ENCODE results near the gene HSPD1.

Gene HSPD1

DNA sequence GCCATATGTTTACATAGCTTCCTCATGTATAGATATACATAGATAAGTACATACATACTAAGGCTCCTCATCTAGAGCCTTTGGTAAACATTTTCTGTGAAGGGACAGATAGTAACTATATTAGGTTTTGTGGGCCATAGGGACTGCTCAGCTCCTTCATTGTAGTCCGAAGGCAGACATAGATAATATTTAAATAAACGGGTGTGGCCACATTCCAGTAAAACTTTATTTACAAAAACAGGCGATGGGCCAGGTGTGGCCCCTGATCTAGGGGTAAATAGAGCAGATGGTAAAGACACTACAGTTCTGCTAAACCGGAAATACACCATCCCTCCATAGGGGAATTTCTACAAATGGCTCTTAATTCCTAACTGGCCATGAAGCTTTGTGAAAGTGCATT lies 39.0 kb downstream of the HSPD1 start:
- Histone ChIP-seq H3K9me3 (ENCODE audit: control insufficient read depth, insufficient read depth, low read depth, low read length) (no peaks in the 10 kb centered on the region), H3K36me3 (ENCODE audit: control insufficient read depth in 2 of 2, insufficient read depth in 1 of 2, low read length in 2 of 2) (peaks cover 22 to 37% of the 10 kb centered on the region in 2 experiments), H3K27ac (ENCODE audit: extremely low read depth, low read depth, low read length) (no peak overlapping the region), H3K4me3 (ENCODE audit: low read depth, low read length) (no peak overlapping the region), H3K4me1 (ENCODE audit: control insufficient read depth, insufficient read depth, low read length) (no peaks in the 10 kb centered on the region)
- TF ChIP-seq OSR2 (tag by site-specific recombination; IDR thresholded peaks at IDR 0.05) (no peak), ZNF76 (tag by site-specific recombination; IDR thresholded peaks at IDR 0.05; ENCODE audit: borderline replicate concordance, low read depth) (no peak), ZNF114 (tag by site-specific recombination; IDR thresholded peaks at IDR 0.05) (no peak), ZNF544 (tag by site-specific recombination; IDR thresholded peaks at IDR 0.05) (no peak), ZNF585B (tag by site-specific recombination; IDR thresholded peaks at IDR 0.05) (no peak), ZNF558 (tag by site-specific recombination; IDR thresholded peaks at IDR 0.05) (no peak)
- TF ChIP-seq, protein P1, sequence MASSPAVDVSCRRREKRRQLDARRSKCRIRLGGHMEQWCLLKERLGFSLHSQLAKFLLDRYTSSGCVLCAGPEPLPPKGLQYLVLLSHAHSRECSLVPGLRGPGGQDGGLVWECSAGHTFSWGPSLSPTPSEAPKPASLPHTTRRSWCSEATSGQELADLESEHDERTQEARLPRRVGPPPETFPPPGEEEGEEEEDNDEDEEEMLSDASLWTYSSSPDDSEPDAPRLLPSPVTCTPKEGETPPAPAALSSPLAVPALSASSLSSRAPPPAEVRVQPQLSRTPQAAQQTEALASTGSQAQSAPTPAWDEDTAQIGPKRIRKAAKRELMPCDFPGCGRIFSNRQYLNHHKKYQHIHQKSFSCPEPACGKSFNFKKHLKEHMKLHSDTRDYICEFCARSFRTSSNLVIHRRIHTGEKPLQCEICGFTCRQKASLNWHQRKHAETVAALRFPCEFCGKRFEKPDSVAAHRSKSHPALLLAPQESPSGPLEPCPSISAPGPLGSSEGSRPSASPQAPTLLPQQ (tag by site-specific recombination; IDR thresholded peaks at IDR 0.05), result no peak
- POLR2A ChIA-PET, result interaction anchor here (1.3 to 1.6 kb wide), 3 partner anchors 26 to 55 kb away, joined by 3 to 4 read pairs (median 4); partner anchors contain the start of genes MOB4 and SF3B1
- CTCF ChIA-PET, result no interaction called here

DNA sequence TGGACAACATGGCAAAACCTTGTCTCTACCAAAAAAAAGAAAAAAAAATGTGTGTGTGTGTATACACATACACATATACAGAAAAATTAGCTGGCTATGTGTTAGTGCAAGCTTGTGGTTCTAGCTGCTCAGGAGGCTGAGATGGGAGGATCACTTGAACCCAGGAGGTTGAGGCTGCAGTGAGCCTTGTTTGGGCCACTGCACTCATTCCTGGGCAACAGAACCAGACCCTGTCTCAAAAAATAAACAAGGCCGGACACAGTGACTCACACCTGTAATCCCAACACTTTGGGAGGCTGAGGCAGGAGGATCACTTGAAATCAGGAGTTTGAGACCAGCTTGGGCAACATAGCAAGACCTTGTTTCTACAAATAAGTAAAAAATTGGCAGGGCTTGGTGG lies 44.2 kb downstream of the HSPD1 start:
- ChIA-PET POLR2A (interaction anchor here (0.7 to 1.5 kb wide), 3 partner anchors 13 to 44 kb away, joined by 3 to 5 read pairs (median 3); partner anchors contain the start of genes HSPD1, HSPE1 and SF3B1), CTCF (no interaction called here)
- Histone ChIP-seq H3K4me3 (ENCODE audit: low read depth, low read length) (no peak overlapping the region), H3K4me1 (ENCODE audit: control insufficient read depth, insufficient read depth, low read length) (no peaks in the 10 kb centered on the region), H3K36me3 (ENCODE audit: control insufficient read depth in 2 of 2, insufficient read depth in 1 of 2, low read length in 2 of 2) (peaks cover under 1 to 4% of the 10 kb centered on the region in 2 experiments; a peak in 1 of 3 replicates), H3K9me3 (ENCODE audit: control insufficient read depth, insufficient read depth, low read depth, low read length) (no peaks in the 10 kb centered on the region), H3K27ac (ENCODE audit: extremely low read depth, low read depth, low read length) (no peak overlapping the region)
- TF ChIP-seq ZNF707 (tag by site-specific recombination; IDR thresholded peaks at IDR 0.05), result no peak
- TF ChIP-seq HOXC10 (CRISPR knock-in tag; IDR thresholded peaks at IDR 0.05), result no peak
- no peak for TF ChIP-seq ZNF433 (tag by site-specific recombination; IDR thresholded peaks at IDR 0.05; ENCODE audit: low read depth)
- TF ChIP-seq SCRT1 (tag by site-specific recombination; IDR thresholded peaks at IDR 0.05; ENCODE audit: borderline replicate concordance), result no peak
- TF ChIP-seq, protein P2, sequence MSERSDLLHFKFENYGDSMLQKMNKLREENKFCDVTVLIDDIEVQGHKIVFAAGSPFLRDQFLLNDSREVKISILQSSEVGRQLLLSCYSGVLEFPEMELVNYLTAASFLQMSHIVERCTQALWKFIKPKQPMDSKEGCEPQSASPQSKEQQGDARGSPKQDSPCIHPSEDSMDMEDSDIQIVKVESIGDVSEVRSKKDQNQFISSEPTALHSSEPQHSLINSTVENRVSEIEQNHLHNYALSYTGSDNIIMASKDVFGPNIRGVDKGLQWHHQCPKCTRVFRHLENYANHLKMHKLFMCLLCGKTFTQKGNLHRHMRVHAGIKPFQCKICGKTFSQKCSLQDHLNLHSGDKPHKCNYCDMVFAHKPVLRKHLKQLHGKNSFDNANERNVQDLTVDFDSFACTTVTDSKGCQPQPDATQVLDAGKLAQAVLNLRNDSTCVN (tag by site-specific recombination; optimal IDR thresholded peaks at IDR 0.05), result no peak
- no peak for TF ChIP-seq ZBTB20 (tag by site-specific recombination; IDR thresholded peaks at IDR 0.05)
- TF ChIP-seq ZNF132 (tag by site-specific recombination; IDR thresholded peaks at IDR 0.05; ENCODE audit: borderline replicate concordance), result no peak
- TF ChIP-seq ZNF394 (tag by site-specific recombination; IDR thresholded peaks at IDR 0.05; ENCODE audit: borderline replicate concordance), result no peak
- no peak for TF ChIP-seq ZNF610 (tag by site-specific recombination; IDR thresholded peaks at IDR 0.05; ENCODE audit: borderline replicate concordance)
- TF ChIP-seq ZNF560 (tag by site-specific recombination; IDR thresholded peaks at IDR 0.05; ENCODE audit: borderline replicate concordance), result no peak
- no peak for TF ChIP-seq ZNF350 (tag by site-specific recombination; IDR thresholded peaks at IDR 0.05)
- TF ChIP-seq EGR2 (tag by site-specific recombination; IDR thresholded peaks at IDR 0.05; ENCODE audit: low read depth), result no peak
- no peak for TF ChIP-seq SETDB1 (IDR thresholded peaks at IDR 0.05; ENCODE audit: insufficient read length, low read length)
- TF ChIP-seq, protein P3, sequence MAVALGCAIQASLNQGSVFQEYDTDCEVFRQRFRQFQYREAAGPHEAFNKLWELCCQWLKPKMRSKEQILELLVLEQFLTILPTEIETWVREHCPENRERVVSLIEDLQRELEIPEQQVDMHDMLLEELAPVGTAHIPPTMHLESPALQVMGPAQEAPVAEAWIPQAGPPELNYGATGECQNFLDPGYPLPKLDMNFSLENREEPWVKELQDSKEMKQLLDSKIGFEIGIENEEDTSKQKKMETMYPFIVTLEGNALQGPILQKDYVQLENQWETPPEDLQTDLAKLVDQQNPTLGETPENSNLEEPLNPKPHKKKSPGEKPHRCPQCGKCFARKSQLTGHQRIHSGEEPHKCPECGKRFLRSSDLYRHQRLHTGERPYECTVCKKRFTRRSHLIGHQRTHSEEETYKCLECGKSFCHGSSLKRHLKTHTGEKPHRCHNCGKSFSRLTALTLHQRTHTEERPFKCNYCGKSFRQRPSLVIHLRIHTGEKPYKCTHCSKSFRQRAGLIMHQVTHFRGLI (tag by site-specific recombination; IDR thresholded peaks at IDR 0.05), result no peak
- TF ChIP-seq, protein P4, sequence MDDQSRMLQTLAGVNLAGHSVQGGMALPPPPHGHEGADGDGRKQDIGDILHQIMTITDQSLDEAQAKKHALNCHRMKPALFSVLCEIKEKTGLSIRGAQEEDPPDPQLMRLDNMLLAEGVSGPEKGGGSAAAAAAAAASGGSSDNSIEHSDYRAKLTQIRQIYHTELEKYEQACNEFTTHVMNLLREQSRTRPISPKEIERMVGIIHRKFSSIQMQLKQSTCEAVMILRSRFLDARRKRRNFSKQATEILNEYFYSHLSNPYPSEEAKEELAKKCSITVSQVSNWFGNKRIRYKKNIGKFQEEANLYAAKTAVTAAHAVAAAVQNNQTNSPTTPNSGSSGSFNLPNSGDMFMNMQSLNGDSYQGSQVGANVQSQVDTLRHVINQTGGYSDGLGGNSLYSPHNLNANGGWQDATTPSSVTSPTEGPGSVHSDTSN (CRISPR knock-in tag; IDR thresholded peaks at IDR 0.05), result no peak
- no peak for TF ChIP-seq ZNF157 (tag by site-specific recombination; IDR thresholded peaks at IDR 0.05)
